ENCODE data around the gene NEUROD4. TPM values are rescaled to one million over a fixed set of nuclear protein-coding genes. Genes with fewer than 3 reads are reported as not detected.

The NEUROD4 gene
- total RNA-seq, 1 experiment from 2014 or later: not detected

DNA sequence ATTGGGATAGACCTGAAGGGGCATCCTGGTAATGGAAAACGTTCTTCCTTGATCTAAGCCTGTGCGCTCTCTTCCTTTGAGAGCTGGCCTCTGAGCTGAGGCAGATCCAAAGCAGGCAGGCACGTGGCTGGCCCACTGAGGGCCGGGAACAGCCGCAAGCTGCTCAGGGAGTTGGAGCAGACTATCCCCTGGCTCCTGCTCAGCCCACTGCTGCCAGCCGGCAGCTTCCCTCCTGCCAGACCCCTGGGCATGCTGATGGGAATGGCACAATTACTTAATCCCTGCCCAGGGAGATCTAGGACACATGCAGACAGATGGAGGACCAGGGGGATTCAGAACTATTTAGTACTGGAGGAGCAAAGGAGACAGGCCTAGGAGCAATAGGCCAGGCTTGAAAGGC lies 14.4 kb downstream of the NEUROD4 start:
- H3K4me2 ChIP-seq (ENCODE audit: low read length): no peak overlapping the region
- ChIA-PET POLR2A (ENCODE audit: unreplicated experiment) (no interaction called here), CTCF (no interaction called here)
- DNase-seq (no peak), ATAC-seq (no peak)
- H3F3A ChIP-seq (ENCODE audit: low read length, unreplicated experiment): no peaks in the 10 kb centered on the region
- TF ChIP-seq, protein P1, sequence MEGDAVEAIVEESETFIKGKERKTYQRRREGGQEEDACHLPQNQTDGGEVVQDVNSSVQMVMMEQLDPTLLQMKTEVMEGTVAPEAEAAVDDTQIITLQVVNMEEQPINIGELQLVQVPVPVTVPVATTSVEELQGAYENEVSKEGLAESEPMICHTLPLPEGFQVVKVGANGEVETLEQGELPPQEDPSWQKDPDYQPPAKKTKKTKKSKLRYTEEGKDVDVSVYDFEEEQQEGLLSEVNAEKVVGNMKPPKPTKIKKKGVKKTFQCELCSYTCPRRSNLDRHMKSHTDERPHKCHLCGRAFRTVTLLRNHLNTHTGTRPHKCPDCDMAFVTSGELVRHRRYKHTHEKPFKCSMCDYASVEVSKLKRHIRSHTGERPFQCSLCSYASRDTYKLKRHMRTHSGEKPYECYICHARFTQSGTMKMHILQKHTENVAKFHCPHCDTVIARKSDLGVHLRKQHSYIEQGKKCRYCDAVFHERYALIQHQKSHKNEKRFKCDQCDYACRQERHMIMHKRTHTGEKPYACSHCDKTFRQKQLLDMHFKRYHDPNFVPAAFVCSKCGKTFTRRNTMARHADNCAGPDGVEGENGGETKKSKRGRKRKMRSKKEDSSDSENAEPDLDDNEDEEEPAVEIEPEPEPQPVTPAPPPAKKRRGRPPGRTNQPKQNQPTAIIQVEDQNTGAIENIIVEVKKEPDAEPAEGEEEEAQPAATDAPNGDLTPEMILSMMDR (conservative IDR thresholded peaks at IDR 0.05; ENCODE audit: low read depth, low read length): no peak
- no peak for TF ChIP-seq EZH2phosphoT487 (IDR thresholded peaks at IDR 0.05; ENCODE audit: borderline replicate concordance, low read length)
- TF ChIP-seq EZH2 (IDR thresholded peaks at IDR 0.05; ENCODE audit: low read length, unreplicated experiment): no peak
- no peaks in the 10 kb centered on the region for H3K9me3 ChIP-seq (ENCODE audit: low read length)
- H2AFZ ChIP-seq (ENCODE audit: low read length): no peak overlapping the region
- H3K9ac ChIP-seq (ENCODE audit: low read length): no peak overlapping the region
- intact Hi-C loops (cut with micrococcal nuclease): no loop called here
- no TSS peak for BruUV-seq (replicated peaks)
- no peak overlapping the region for H3K27ac ChIP-seq (ENCODE audit: low read length)
- no peaks in the 10 kb centered on the region for H3K4me1 ChIP-seq (ENCODE audit: insufficient read depth, low read length)
- peaks cover 82% of the 10 kb centered on the region for H3K27me3 ChIP-seq (ENCODE audit: low read length)
- H3K79me2 ChIP-seq (ENCODE audit: low read length): no peaks in the 10 kb centered on the region
- H3K4me3 ChIP-seq (ENCODE audit: low read length): no peak overlapping the region
- 0 out of 2 replicates have a peak, but pooled peaks cover 3% of the 10 kb centered on the region for H4K20me1 ChIP-seq (ENCODE audit: low read length)
- no peaks in the 10 kb centered on the region for H3K9me2 ChIP-seq (replicated peaks; ENCODE audit: low read length)
- no peaks in the 10 kb centered on the region for H3K36me3 ChIP-seq (ENCODE audit: low read depth, low read length)

DNA sequence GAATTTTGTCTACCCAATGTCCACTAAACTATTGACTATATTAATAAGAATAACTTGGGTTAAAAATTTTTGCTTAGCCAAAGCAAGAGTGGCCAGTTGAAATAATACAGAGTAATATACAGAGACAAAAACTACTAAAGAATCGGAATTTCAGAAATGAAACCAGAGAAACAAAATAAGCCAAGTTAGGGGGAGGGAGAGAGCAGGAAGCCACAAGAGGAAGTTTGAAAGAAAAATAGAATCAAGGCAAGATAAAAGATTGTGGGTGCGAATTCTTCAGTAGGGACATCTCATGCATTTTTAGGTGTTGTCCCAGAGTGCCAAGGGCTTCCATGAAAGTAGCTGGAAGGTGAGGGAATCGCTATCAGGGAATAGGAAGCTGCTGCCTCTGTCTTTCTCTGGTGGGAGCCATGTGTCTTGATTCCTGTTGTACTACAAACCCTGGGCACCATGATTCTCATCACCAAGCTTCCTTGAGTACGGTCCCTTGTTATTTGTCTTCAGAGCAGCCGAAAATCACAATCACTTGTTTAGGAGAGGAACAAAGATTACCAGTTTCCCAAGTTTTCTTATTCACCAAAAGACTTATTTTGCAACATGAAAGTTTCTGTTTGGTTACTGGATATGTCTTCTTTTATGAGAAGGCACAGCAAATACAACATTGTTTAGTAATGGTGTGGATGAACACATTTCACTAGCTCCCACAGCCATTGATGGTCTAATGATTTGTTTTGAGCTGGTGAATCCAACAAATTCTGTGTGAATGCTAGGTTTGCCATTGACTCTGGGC lies 16.7 kb downstream of the NEUROD4 start:
- Histone ChIP-seq H3K4me1 (ENCODE audit: insufficient read depth, low read length) (no peaks in the 10 kb centered on the region), H3K4me2 (ENCODE audit: low read length) (no peak overlapping the region), H3K79me2 (ENCODE audit: low read length) (no peaks in the 10 kb centered on the region), H3K27me3 (ENCODE audit: low read length) (peaks cover 90% of the 10 kb centered on the region), H2AFZ (ENCODE audit: low read length) (no peak overlapping the region), H4K20me1 (ENCODE audit: low read length) (0 out of 2 replicates have a peak, but pooled peaks cover 3% of the 10 kb centered on the region), H3K36me3 (ENCODE audit: low read depth, low read length) (no peaks in the 10 kb centered on the region), H3K9me3 (ENCODE audit: low read length) (no peaks in the 10 kb centered on the region), H3K9ac (ENCODE audit: low read length) (no peak overlapping the region), H3K27ac (ENCODE audit: low read length) (no peak overlapping the region), H3F3A (ENCODE audit: low read length, unreplicated experiment) (no peaks in the 10 kb centered on the region), H3K9me2 (replicated peaks; ENCODE audit: low read length) (no peaks in the 10 kb centered on the region), H3K4me3 (ENCODE audit: low read length) (no peak overlapping the region)
- intact Hi-C loops (cut with micrococcal nuclease): no loop called here
- no peak for TF ChIP-seq EZH2phosphoT487 (IDR thresholded peaks at IDR 0.05; ENCODE audit: borderline replicate concordance, low read length)
- TF ChIP-seq, protein P1 (conservative IDR thresholded peaks at IDR 0.05; ENCODE audit: low read depth, low read length): no peak
- no peak for TF ChIP-seq EZH2 (IDR thresholded peaks at IDR 0.05; ENCODE audit: low read length, unreplicated experiment)
- no peak for ATAC-seq
- no TSS peak for BruUV-seq (replicated peaks)
- ChIA-PET POLR2A (ENCODE audit: unreplicated experiment) (no interaction called here), CTCF (interaction anchor here (0.5 kb wide), 1 partner anchor 321 kb away, joined by 4 read pairs; no protein-coding TSS in a partner anchor)
- DNase-seq: no peak

DNA sequence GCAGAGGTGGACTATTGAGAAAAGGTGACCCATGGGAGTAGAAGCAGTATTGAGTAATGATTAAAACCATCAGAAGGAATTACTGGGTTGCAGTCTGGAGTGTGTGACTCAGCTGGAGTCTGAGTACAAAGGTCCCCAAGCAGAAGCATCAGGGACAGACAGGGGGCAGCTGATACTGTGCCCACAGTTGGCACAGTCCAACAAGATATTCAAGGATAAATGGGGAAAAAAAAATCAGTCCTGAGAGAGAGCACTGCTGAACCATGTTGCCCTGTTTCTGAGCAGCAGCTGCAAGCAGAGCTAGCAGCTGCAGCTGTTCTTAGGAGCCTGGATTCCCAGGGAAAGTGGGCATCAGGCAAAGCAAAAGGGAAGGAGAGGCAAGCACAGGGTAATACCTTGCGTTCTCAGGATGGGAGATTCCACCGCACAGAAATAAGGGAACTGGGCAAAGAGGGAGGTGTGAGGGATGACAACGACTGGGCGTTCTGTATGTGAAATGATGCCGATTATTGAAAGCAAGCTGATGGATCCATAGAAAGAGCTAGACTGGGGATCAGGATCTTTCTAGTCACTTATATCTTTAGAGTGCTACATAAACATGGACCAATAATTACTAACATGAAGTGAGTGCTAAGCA lies 17.7 kb downstream of the NEUROD4 start:
- H3K4me3 ChIP-seq (ENCODE audit: low read length): no peak overlapping the region
- no peaks in the 10 kb centered on the region for H3K36me3 ChIP-seq (ENCODE audit: low read depth, low read length)
- H4K20me1 ChIP-seq (ENCODE audit: low read length): 0 out of 2 replicates have a peak, but pooled peaks cover 3% of the 10 kb centered on the region
- peaks cover 96% of the 10 kb centered on the region for H3K27me3 ChIP-seq (ENCODE audit: low read length)
- ATAC-seq (no peak), DNase-seq (no peak)
- ChIA-PET CTCF (no interaction called here), POLR2A (ENCODE audit: unreplicated experiment) (no interaction called here)
- no peaks in the 10 kb centered on the region for H3K79me2 ChIP-seq (ENCODE audit: low read length)
- no peak overlapping the region for H3K9ac ChIP-seq (ENCODE audit: low read length)
- H3K4me2 ChIP-seq (ENCODE audit: low read length): no peak overlapping the region
- no TSS peak for BruUV-seq (replicated peaks)
- H3K9me3 ChIP-seq (ENCODE audit: low read length): no peaks in the 10 kb centered on the region
- no peaks in the 10 kb centered on the region for H3F3A ChIP-seq (ENCODE audit: low read length, unreplicated experiment)
- no peak overlapping the region for H3K27ac ChIP-seq (ENCODE audit: low read length)
- no peak overlapping the region for H2AFZ ChIP-seq (ENCODE audit: low read length)
- H3K9me2 ChIP-seq (replicated peaks; ENCODE audit: low read length): no peaks in the 10 kb centered on the region
- H3K4me1 ChIP-seq (ENCODE audit: insufficient read depth, low read length): no peaks in the 10 kb centered on the region
- intact Hi-C loops (cut with micrococcal nuclease): no loop called here
- no peak for TF ChIP-seq EZH2 (IDR thresholded peaks at IDR 0.05; ENCODE audit: low read length, unreplicated experiment)
- no peak for TF ChIP-seq EZH2phosphoT487 (IDR thresholded peaks at IDR 0.05; ENCODE audit: borderline replicate concordance, low read length)
- TF ChIP-seq, protein P1 (conservative IDR thresholded peaks at IDR 0.05; ENCODE audit: low read depth, low read length): no peak

All from PC-3 (cell line).